Measurements from ENCODE around the gene MEX3A. TPM values are rescaled to one million over a fixed set of nuclear protein-coding genes. Genes with fewer than 3 reads are reported as not detected.
"Not testable (repeated sequence)": the region's sequence is repeated elsewhere in the genome, so short reads cannot be mapped to it uniquely, and the experiment has no call there.

MEX3A gene
- total and polyA plus RNA-seq, 4 donors: 0.52 to 1.3 (median 0.91) TPM

DNA sequence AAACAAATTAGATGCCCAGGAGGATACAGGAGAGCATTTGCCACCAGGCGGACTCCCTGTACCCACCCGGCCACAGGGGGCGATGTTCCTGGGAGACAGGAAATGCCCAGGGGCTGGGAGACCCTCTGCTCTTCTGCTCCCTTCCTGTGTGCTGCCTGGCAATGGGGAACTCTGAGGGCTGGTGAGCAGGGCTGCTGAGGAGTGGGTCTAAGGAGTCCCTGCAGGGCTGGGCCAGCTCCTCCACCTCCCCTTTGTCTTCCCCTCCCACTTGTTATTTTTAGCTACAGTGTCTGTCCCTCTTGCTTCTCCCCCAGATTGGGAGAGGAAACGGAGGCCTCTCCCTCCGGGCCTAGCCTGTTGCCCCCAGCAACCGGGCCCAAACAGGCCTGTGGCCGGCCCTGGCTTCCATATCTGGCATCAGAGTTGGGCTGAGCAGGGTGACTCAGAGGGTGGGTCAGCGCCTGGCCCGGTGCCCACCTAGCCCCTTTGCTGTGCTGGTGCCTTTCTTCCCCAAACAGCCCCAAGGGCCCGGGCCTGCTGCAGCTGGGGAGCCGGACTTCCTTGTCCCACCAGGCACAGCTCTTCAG lies 43.9 kb upstream of the MEX3A start:
- peak; percentile 11 for TF ChIP-seq SP1 (IDR thresholded peaks at IDR 0.05)
- peak in 1 of 2 donors; percentile 44 for TF ChIP-seq JUND (IDR thresholded peaks at IDR 0.05)
- TF ChIP-seq ATF3 (IDR thresholded peaks at IDR 0.05): no peak
- TF ChIP-seq, protein P1, sequence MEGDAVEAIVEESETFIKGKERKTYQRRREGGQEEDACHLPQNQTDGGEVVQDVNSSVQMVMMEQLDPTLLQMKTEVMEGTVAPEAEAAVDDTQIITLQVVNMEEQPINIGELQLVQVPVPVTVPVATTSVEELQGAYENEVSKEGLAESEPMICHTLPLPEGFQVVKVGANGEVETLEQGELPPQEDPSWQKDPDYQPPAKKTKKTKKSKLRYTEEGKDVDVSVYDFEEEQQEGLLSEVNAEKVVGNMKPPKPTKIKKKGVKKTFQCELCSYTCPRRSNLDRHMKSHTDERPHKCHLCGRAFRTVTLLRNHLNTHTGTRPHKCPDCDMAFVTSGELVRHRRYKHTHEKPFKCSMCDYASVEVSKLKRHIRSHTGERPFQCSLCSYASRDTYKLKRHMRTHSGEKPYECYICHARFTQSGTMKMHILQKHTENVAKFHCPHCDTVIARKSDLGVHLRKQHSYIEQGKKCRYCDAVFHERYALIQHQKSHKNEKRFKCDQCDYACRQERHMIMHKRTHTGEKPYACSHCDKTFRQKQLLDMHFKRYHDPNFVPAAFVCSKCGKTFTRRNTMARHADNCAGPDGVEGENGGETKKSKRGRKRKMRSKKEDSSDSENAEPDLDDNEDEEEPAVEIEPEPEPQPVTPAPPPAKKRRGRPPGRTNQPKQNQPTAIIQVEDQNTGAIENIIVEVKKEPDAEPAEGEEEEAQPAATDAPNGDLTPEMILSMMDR (IDR thresholded peaks at IDR 0.05; ENCODE audit: low read depth, low read length, missing input control): peak; percentile 9
- Histone ChIP-seq H3K4me1 (ENCODE audit: control insufficient read depth in 4 of 4, insufficient read depth in 4 of 4, low read length in 3 of 4) (peaks cover 4 to 64% (median 42%) of the 10 kb centered on the region in 4 donors), H3K9me3 (ENCODE audit: control insufficient read depth in 4 of 4, low read length in 3 of 4) (no peaks in the 10 kb centered on the region), H3K9ac (ENCODE audit: low read depth in 1 of 2, low read length in 2 of 2) (no peak overlapping the region), H3K36me3 (ENCODE audit: control insufficient read depth in 4 of 4, insufficient read depth in 3 of 4, low read depth in 1 of 4, low read length in 3 of 4) (peaks cover 0 to 4% (median 0%) of the 10 kb centered on the region in 4 donors), H3K27ac (ENCODE audit: low read depth in 1 of 2, low read length in 2 of 2) (peak overlapping the region; percentile 61 to 78), H3K4me3 (ENCODE audit: low read depth in 1 of 3, low read length in 3 of 3) (no peak overlapping the region), H3K27me3 (ENCODE audit: control insufficient read depth in 4 of 4, insufficient read depth in 4 of 4, low read length in 3 of 4) (no peaks in the 10 kb centered on the region)
- 57% methylated on average over 11 of the region's 11 CpGs for WGBS
- no peak for DNase-seq (ENCODE audit: low spot score)

GRCh38 chr1:156125544-156125943 lies 43.3 kb upstream of the MEX3A start:
- peaks cover 6 to 70% (median 47%) of the 10 kb centered on the region in 4 donors for H3K4me1 ChIP-seq (ENCODE audit: control insufficient read depth in 4 of 4, insufficient read depth in 4 of 4, low read length in 3 of 4)
- not testable (repeated sequence) for H3K27me3 ChIP-seq (ENCODE audit: control insufficient read depth in 4 of 4, insufficient read depth in 4 of 4, low read length in 3 of 4); H3K27ac ChIP-seq (ENCODE audit: low read depth in 1 of 2, low read length in 2 of 2); H3K9ac ChIP-seq (ENCODE audit: low read depth in 1 of 2, low read length in 2 of 2); H3K4me3 ChIP-seq (ENCODE audit: low read depth in 1 of 3, low read length in 3 of 3); H3K36me3 ChIP-seq (ENCODE audit: control insufficient read depth in 4 of 4, insufficient read depth in 3 of 4, low read depth in 1 of 4, low read length in 3 of 4); DNase-seq (ENCODE audit: low spot score); H3K9me3 ChIP-seq (ENCODE audit: control insufficient read depth in 4 of 4, low read length in 3 of 4)
- 85% methylated on average over 10 of the region's 10 CpGs for WGBS

GRCh38 chr1:156124557-156125483 lies 42.6 kb upstream of the MEX3A start:
- Histone ChIP-seq H3K4me1 (ENCODE audit: control insufficient read depth in 4 of 4, insufficient read depth in 4 of 4, low read length in 3 of 4) (peaks cover 9 to 71% (median 50%) of the 10 kb centered on the region in 4 donors), H3K27me3 (ENCODE audit: control insufficient read depth in 4 of 4, insufficient read depth in 4 of 4, low read length in 3 of 4) (no peaks in the 10 kb centered on the region), H3K9ac (ENCODE audit: low read depth in 1 of 2, low read length in 2 of 2) (no peak overlapping the region), H3K4me3 (ENCODE audit: low read depth in 1 of 3, low read length in 3 of 3) (no peak overlapping the region), H3K36me3 (ENCODE audit: control insufficient read depth in 4 of 4, insufficient read depth in 3 of 4, low read depth in 1 of 4, low read length in 3 of 4) (no peaks in the 10 kb centered on the region), H3K27ac (ENCODE audit: low read depth in 1 of 2, low read length in 2 of 2) (peak overlapping the region; percentile 67 to 93), H3K9me3 (ENCODE audit: control insufficient read depth in 4 of 4, low read length in 3 of 4) (no peaks in the 10 kb centered on the region)
- 82% methylated on average over 17 of the region's 17 CpGs for WGBS
- TF ChIP-seq, protein P1 (IDR thresholded peaks at IDR 0.05; ENCODE audit: low read depth, low read length, missing input control): no peak
- no peak for TF ChIP-seq MAX (IDR thresholded peaks at IDR 0.05)
- TF ChIP-seq, protein P2, sequence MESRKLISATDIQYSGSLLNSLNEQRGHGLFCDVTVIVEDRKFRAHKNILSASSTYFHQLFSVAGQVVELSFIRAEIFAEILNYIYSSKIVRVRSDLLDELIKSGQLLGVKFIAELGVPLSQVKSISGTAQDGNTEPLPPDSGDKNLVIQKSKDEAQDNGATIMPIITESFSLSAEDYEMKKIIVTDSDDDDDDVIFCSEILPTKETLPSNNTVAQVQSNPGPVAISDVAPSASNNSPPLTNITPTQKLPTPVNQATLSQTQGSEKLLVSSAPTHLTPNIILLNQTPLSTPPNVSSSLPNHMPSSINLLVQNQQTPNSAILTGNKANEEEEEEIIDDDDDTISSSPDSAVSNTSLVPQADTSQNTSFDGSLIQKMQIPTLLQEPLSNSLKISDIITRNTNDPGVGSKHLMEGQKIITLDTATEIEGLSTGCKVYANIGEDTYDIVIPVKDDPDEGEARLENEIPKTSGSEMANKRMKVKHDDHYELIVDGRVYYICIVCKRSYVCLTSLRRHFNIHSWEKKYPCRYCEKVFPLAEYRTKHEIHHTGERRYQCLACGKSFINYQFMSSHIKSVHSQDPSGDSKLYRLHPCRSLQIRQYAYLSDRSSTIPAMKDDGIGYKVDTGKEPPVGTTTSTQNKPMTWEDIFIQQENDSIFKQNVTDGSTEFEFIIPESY (IDR thresholded peaks at IDR 0.05): no peak
- TF ChIP-seq REST (IDR thresholded peaks at IDR 0.05): no peak
- no peak for TF ChIP-seq HNF4A (conservative IDR thresholded peaks at IDR 0.05)
- TF ChIP-seq GABPA (IDR thresholded peaks at IDR 0.05 in 1 of 2, conservative IDR thresholded peaks at IDR 0.05 in 1 of 2): no peak
- no peak for DNase-seq (ENCODE audit: low spot score)
